H1 (cell line): ENCODE data around the gene BHLHE23. TPM values are rescaled to one million over a fixed set of nuclear protein-coding genes. Genes with fewer than 3 reads are reported as not detected.

Experiments used
- CTCF ChIA-PET: fragments of 300-600 bp; sonication (Branson Sonifier 250); formaldehyde crosslinking; loops from one replicate; lab custom pipeline; 2021; ENCODE audit not compliant: partially characterized antibody; lab: Charles Lee
- POLR2A ChIA-PET: fragments of 300-600 bp; sonication (Branson Sonifier 250); formaldehyde crosslinking; loops from one replicate; lab custom pipeline; 2021; ENCODE audit warnings: inconsistent platforms; ENCODE audit not compliant: partially characterized antibody; lab: Charles Lee
- DNase-seq, 2 experiments: peaks; one replicate each; pipeline versions ENCODE4 v3.0.0 to v3.0.0-alpha.2; 2010 to 2022; ENCODE audit warnings: low spot score in 2 of 2, low read depth in 1 of 2, mixed read lengths in 1 of 2
- FAIRE-seq: peaks from 2 replicates; lab custom pipeline; 2011; peaks lifted over from hg19 to GRCh38; lab: Jason Lieb, UNC
- H2AFZ ChIP-seq: 2 replicates; pipeline ENCODE4 v1.8.1; 2012; ENCODE audit warnings: low read length, inconsistent platforms
- H2AK5ac ChIP-seq: 2 replicates; pipeline ENCODE4 v1.6.1; 2013; ENCODE audit warnings: low read depth, low read length
- H2BK120ac ChIP-seq: replicated peaks from 2 replicates; pipeline ENCODE3; 2013; ENCODE audit warnings: low read depth, low read length, inconsistent platforms
- H2BK12ac ChIP-seq: 2 replicates; pipeline ENCODE4 v1.6.1; 2013; ENCODE audit warnings: low read depth, low read length
- H2BK15ac ChIP-seq: 2 replicates; pipeline ENCODE4 v1.6.1; 2013; ENCODE audit warnings: low read length
- H2BK20ac ChIP-seq: 2 replicates; pipeline ENCODE4 v1.6.1; 2013; ENCODE audit warnings: low read length
- H2BK5ac ChIP-seq: 2 replicates; pipeline ENCODE4 v1.6.1; 2013; ENCODE audit warnings: low read depth, low read length
- H3K14ac ChIP-seq: 2 replicates; pipeline ENCODE4 v1.6.1; 2013; ENCODE audit warnings: inconsistent platforms; ENCODE audit not compliant: insufficient read length
- H3K18ac ChIP-seq: 2 replicates; pipeline ENCODE4 v1.6.1; 2013; ENCODE audit warnings: low read length; ENCODE audit errors: extremely low read depth
- H3K23ac ChIP-seq: 2 replicates; pipeline ENCODE4 v1.6.1; 2013; ENCODE audit warnings: inconsistent platforms; ENCODE audit not compliant: insufficient read length
- H3K23me2 ChIP-seq: 2 replicates; pipeline ENCODE4 v1.6.1; 2013; ENCODE audit warnings: low read depth, low read length
- H3K27ac ChIP-seq: 2 replicates; pipeline ENCODE4 v1.6.1; 2011; ENCODE audit warnings: low read depth, low read length, inconsistent platforms
- H3K27me3 ChIP-seq, 4 experiments: replicated peaks in 1 of 4; 1 replicate in 1 of 4; 2 replicates in 3 of 4; pipeline versions ENCODE4 v1.6.1 to v1.8.1; 2011 to 2013; ENCODE audit warnings: low read length in 3 of 4, mild to moderate bottlenecking in 3 of 4, inconsistent platforms in 2 of 4, mixed read lengths in 2 of 4, moderate library complexity in 1 of 4; ENCODE audit not compliant: control insufficient read depth in 3 of 4, insufficient read depth in 3 of 4; ENCODE audit errors: extremely low read depth in 1 of 4
- H3K36me3 ChIP-seq, 4 experiments: 2 replicates each; pipeline versions ENCODE4 v1.6.1 to v1.8.1; 2011 to 2013; ENCODE audit warnings: mild to moderate bottlenecking in 4 of 4, low read length in 3 of 4, moderate library complexity in 2 of 4, control low read depth in 1 of 4, inconsistent platforms in 1 of 4; ENCODE audit not compliant: insufficient read depth in 4 of 4, control insufficient read depth in 2 of 4
- H3K4ac ChIP-seq: replicated peaks from 2 replicates; pipeline ENCODE3; 2013; ENCODE audit warnings: low read length, low read depth, mixed read lengths, inconsistent platforms; ENCODE audit not compliant: insufficient read length
- H3K4me1 ChIP-seq, 4 experiments: replicated peaks in 1 of 4; 1 replicate in 1 of 4; 2 replicates in 3 of 4; pipeline versions ENCODE4 v1.6.1 to v1.8.1; 2011 to 2013; ENCODE audit warnings: low read length in 3 of 4, inconsistent platforms in 2 of 4, mixed read lengths in 1 of 4; ENCODE audit not compliant: insufficient read depth in 4 of 4, control insufficient read depth in 3 of 4
- H3K4me2 ChIP-seq, 2 experiments: 2 replicates each; pipeline versions ENCODE4 v1.6.1 to v1.8.1; 2011 to 2013; ENCODE audit warnings: low read depth in 2 of 2, low read length in 2 of 2, control low read depth in 1 of 2, inconsistent platforms in 1 of 2, mild to moderate bottlenecking in 1 of 2; ENCODE audit not compliant: insufficient read depth in 1 of 2
- H3K4me3 ChIP-seq, 4 experiments: fragments of 200-600, 300-600 bp in 1 of 4; sonication (generic), shearing (Covaris generic), sonication (Bioruptor Twin) in 1 of 4; 2 replicates each; pipeline versions ENCODE4 v1.5.1 to v1.8.1; 2011 to 2016; ENCODE audit warnings: low read length in 4 of 4, low read depth in 3 of 4, control low read depth in 2 of 4, inconsistent platforms in 2 of 4, mild to moderate bottlenecking in 2 of 4, mixed read lengths in 1 of 4, moderate library complexity in 1 of 4; ENCODE audit not compliant: insufficient read depth in 2 of 4; ENCODE audit errors: extremely low read depth in 1 of 4
- H3K56ac ChIP-seq: replicated peaks from 2 replicates; pipeline ENCODE3; 2013; ENCODE audit warnings: low read depth, mild to moderate bottlenecking, mixed read lengths, low read length, inconsistent platforms; ENCODE audit not compliant: insufficient read length
- H3K79me1 ChIP-seq: 2 replicates; pipeline ENCODE4 v1.6.1; 2013; ENCODE audit warnings: low read depth, low read length, control low read depth
- H3K79me2 ChIP-seq, 2 experiments: 2 replicates each; pipeline versions ENCODE4 v1.6.1 to v1.8.1; 2012 to 2013; ENCODE audit warnings: low read length in 2 of 2, mild to moderate bottlenecking in 2 of 2, inconsistent platforms in 1 of 2; ENCODE audit not compliant: insufficient read depth in 2 of 2, control insufficient read depth in 1 of 2
- H3K9ac ChIP-seq, 4 experiments: replicated peaks in 1 of 4; 1 replicate in 1 of 4; 2 replicates in 3 of 4; pipeline versions ENCODE4 v1.6.1 to v1.8.1; 2011 to 2013; ENCODE audit warnings: low read depth in 3 of 4, low read length in 3 of 4, control low read depth in 2 of 4, mild to moderate bottlenecking in 2 of 4, moderate library complexity in 2 of 4, inconsistent platforms in 1 of 4; ENCODE audit errors: extremely low read depth in 1 of 4
- H3K9me3 ChIP-seq, 2 experiments: 2 replicates each; pipeline versions ENCODE4 v1.6.1 to v1.8.1; 2012 to 2013; ENCODE audit warnings: mild to moderate bottlenecking in 2 of 2, moderate library complexity in 2 of 2, control low read depth in 1 of 2, inconsistent platforms in 1 of 2, low read depth in 1 of 2, low read length in 1 of 2, mixed read lengths in 1 of 2; ENCODE audit not compliant: insufficient read depth in 2 of 2
- H4K20me1 ChIP-seq, 2 experiments: replicated peaks in 1 of 2; 2 replicates each; pipeline versions ENCODE3 to v1.8.1; 2011 to 2013; ENCODE audit warnings: inconsistent platforms in 2 of 2, low read length in 2 of 2, mild to moderate bottlenecking in 1 of 2; ENCODE audit not compliant: insufficient read depth in 2 of 2, control insufficient read depth in 1 of 2
- H4K5ac ChIP-seq: 2 replicates; pipeline ENCODE4 v1.6.1; 2013; ENCODE audit warnings: low read length, low read depth, mixed read lengths, inconsistent platforms; ENCODE audit not compliant: insufficient read length
- H4K8ac ChIP-seq: 2 replicates; pipeline ENCODE4 v1.8.0; 2013; ENCODE audit warnings: mild to moderate bottlenecking, moderate library complexity, low read length, inconsistent platforms; ENCODE audit not compliant: insufficient read depth; ENCODE audit errors: extremely low read depth
- H4K91ac ChIP-seq: replicated peaks from 2 replicates; pipeline ENCODE3; 2013; ENCODE audit warnings: low read length, mixed read lengths, inconsistent platforms; ENCODE audit not compliant: insufficient read length
- MAX ChIP-seq: IDR thresholded peaks from 2 replicates; pipeline ENCODE4 v1.6.1; 2012; ENCODE audit warnings: inconsistent platforms
- NANOG ChIP-seq: IDR thresholded peaks from 2 replicates; pipeline ENCODE4 v1.6.1; 2011; ENCODE audit warnings: low read length, low read depth, mild to moderate bottlenecking, inconsistent platforms; ENCODE audit not compliant: insufficient read depth, poor library complexity, severe bottlenecking
- NRF1 ChIP-seq: IDR thresholded peaks from 2 replicates; pipeline ENCODE4 v1.6.1; 2011; ENCODE audit warnings: mild to moderate bottlenecking, low read depth, low read length, improper control_type of control experiment
- SP1 ChIP-seq: IDR thresholded peaks from 2 replicates; pipeline ENCODE4 v1.6.1; 2011; ENCODE audit warnings: low read depth, low read length
- TAF7 ChIP-seq: optimal IDR thresholded peaks from 2 replicates; pipeline ENCODE3; 2011; ENCODE audit warnings: low read depth, mild to moderate bottlenecking, inconsistent platforms, low read length, moderate library complexity, borderline replicate concordance
- WGBS, 2 experiments: shearing (Covaris generic) in 1 of 2; methylation state at CpG; one replicate each; pipeline versions ENCODE4 v1.1.6 to v1.1.7; 2013 to 2015; ENCODE audit warnings: low lambda C conversion rate in 2 of 2, mixed read lengths in 2 of 2, inconsistent platforms in 1 of 2, low coverage in 1 of 2, missing lambda C conversion rate in 1 of 2; ENCODE audit not compliant: insufficient replicate concordance in 2 of 2, insufficient coverage in 1 of 2, insufficient read length in 1 of 2; ENCODE audit errors: extremely low coverage in 1 of 2, missing lambda C conversion rate in 1 of 2; 5-methylcytosine and 5-hydroxymethylcytosine counted together
- polyA plus RNA-seq, 7 experiments: library from polyadenylated mRNA; depleted of rRNA in 3 of 7; stranded (reverse) in 5 of 7; unstranded in 2 of 7; fragments of >200 nt in 5 of 7; fragments of 200-250 nt in 2 of 7; gene quantifications; 1 replicate in 5 of 7; 2 replicates in 1 of 7; 4 replicates in 1 of 7; pipeline versions ENCODE4 v1.2.1 to v1.2.3, GENCODE V29; 2011 to 2013; ENCODE audit warnings: missing spikeins in 2 of 7, mixed read lengths in 2 of 7
- total RNA-seq: library from RNA; stranded (reverse); fragmentation: NEBNext Ultra II Directional; extraction: Animal tissue kit (Norgen Biotek cat#: 25700); gene quantifications from 2 replicates; pipeline ENCODE4 v1.2.1, GENCODE V29; 2021

BHLHE23 gene
- total and polyA plus RNA-seq, 2 of the 8 experiments (the other 6 are each of a cell fraction or from before 2014, with no cell fraction given): 0.47 TPM; not detected in 1

GRCh38 chr20:62959998-62960436 lies 46.7 kb downstream of the BHLHE23 start:
- Histone ChIP-seq H2AFZ (no peak overlapping the region), H3K4me3 (no peak overlapping the region), H3K9ac (no peak overlapping the region), H3K4me2 (no peak overlapping the region), H3K4me1 (peaks cover 0 to 5% (median 0%) of the 10 kb centered on the region in 4 experiments; a peak in 2 of 7 replicates), H4K20me1 (peaks cover 2 to 18% of the 10 kb centered on the region in 2 experiments), H3K79me1 (peaks cover 3% of the 10 kb centered on the region; the same call in 1 of the 2 replicates), H3K27me3 (no peaks in the 10 kb centered on the region), H3K4ac (no peak overlapping the region), H4K91ac (no peak overlapping the region), H3K23ac (no peak overlapping the region), H2BK20ac (no peak overlapping the region), H3K18ac (no peak overlapping the region; the same call in 1 of the 2 replicates), H3K14ac (no peak overlapping the region), H3K79me2 (peaks cover 0 to 7% of the 10 kb centered on the region in 2 experiments; a peak in 1 of 4 replicates), H4K5ac (no peak overlapping the region), H2BK15ac (peak overlapping the region; percentile 83; the same call in 1 of the 2 replicates), H2BK12ac (0 out of 2 replicates have a peak overlapping the region, but pooled peaks have one; percentile 33), H3K9me3 (no peaks in the 10 kb centered on the region), H4K8ac (no peak overlapping the region), H3K36me3 (peaks cover 3 to 13% (median 5%) of the 10 kb centered on the region in 4 experiments; a peak in 5 of 8 replicates), H2AK5ac (no peak overlapping the region), H3K27ac (no peak overlapping the region), H2BK5ac (no peak overlapping the region), H3K23me2 (no peaks in the 10 kb centered on the region)
- no peak for DNase-seq
- CTCF ChIA-PET: interaction anchor here (0.8 to 1.9 kb wide), 6 partner anchors 10 to 220 kb away, joined by 4 to 9 read pairs (median 4); no protein-coding TSS in a partner anchor
- no peak for TF ChIP-seq MAX
- TF ChIP-seq NRF1: no peak
- TF ChIP-seq NANOG: no peak
- TF ChIP-seq SP1: no peak
- TF ChIP-seq TAF7: no peak
- TF ChIP-seq, all 59 proteins: peak for 0
- no peak for FAIRE-seq
- no peak overlapping the region for H3K56ac ChIP-seq
- H2BK120ac ChIP-seq: no peak overlapping the region
- 92% methylated on average over 20 of the region's 20 CpGs; no CpG with 5 or more reads in 1 of the 2 experiments for whole genome bisulfite sequencing, 2 experiments
- POLR2A ChIA-PET: interaction anchor here (0.9 to 1.3 kb wide), 3 partner anchors 10 to 71 kb away, joined by 3 to 7 read pairs (median 3); no protein-coding TSS in a partner anchor
